Sigmoid colon (tissue), 7 donors: Measurements from ENCODE around the gene ADAM23. TPM values are rescaled to one million over a fixed set of nuclear protein-coding genes. Genes with fewer than 3 reads are reported as not detected.

ENCODE experiments used
- DNase-seq: peaks from one replicate; pipeline ENCODE4 v3.0.0-alpha.2; 2019
- H3K27ac ChIP-seq, 4 donors: fragments of 200-600 bp; sonication (generic); one replicate each; pipeline ENCODE4 v1.5.1; 2016 to 2019; ENCODE audit warnings: mild to moderate bottlenecking in 1 of 4
- H3K27me3 ChIP-seq, 3 donors: fragments of 200-600 bp; sonication (generic); one replicate each; pipeline ENCODE4 v1.5.1; 2019; ENCODE audit warnings: mild to moderate bottlenecking in 1 of 3
- H3K36me3 ChIP-seq, 4 donors: fragments of 200-600 bp; sonication (generic); one replicate each; pipeline ENCODE4 v1.5.1; 2016 to 2019
- H3K4me1 ChIP-seq, 4 donors: fragments of 200-600 bp; sonication (generic); one replicate each; pipeline ENCODE4 v1.5.1; 2017 to 2019
- H3K4me3 ChIP-seq, 4 donors: fragments of 200-600 bp; sonication (generic); one replicate each; pipeline ENCODE4 v1.5.1; 2017 to 2019; ENCODE audit warnings: mild to moderate bottlenecking in 2 of 4, moderate library complexity in 1 of 4
- H3K9me3 ChIP-seq, 4 donors: fragments of 200-600 bp in 3 of 4; sonication (generic) in 3 of 4; one replicate each; pipeline versions ENCODE4 v1.5.1 to v1.6.1; 2013 to 2019
- CTCF ChIP-seq, 4 experiments: fragments of 450-650 bp in 3 of 4; fragments of 200-600 bp in 1 of 4; IDR thresholded peaks; one replicate each; pipeline ENCODE4 v1.5.1; 2016 to 2019; ENCODE audit warnings: antibody characterized with exemption in 4 of 4, mild to moderate bottlenecking in 3 of 4, moderate library complexity in 2 of 4
- EP300 ChIP-seq, 4 donors: sonication (generic); formaldehyde crosslinking; IDR thresholded peaks; one replicate each; pipeline ENCODE4 v1.6.1; 2017; ENCODE audit warnings: antibody characterized with exemption in 4 of 4
- POLR2A ChIP-seq, 2 donors: fragments of 450-650 bp; IDR thresholded peaks; one replicate each; pipeline ENCODE4 v1.6.1; 2016; ENCODE audit warnings: antibody characterized with exemption in 2 of 2, mild to moderate bottlenecking in 2 of 2, moderate library complexity in 2 of 2
- POLR2AphosphoS5 ChIP-seq, 4 donors: sonication (generic); formaldehyde crosslinking; IDR thresholded peaks; one replicate each; pipeline ENCODE4 v1.6.1; 2017; ENCODE audit warnings: antibody characterized with exemption in 4 of 4
- WGBS, 2 donors: extraction: QIAGEN DNeasy Blood & Tissue Kit; methylation state at CpG; one replicate each; pipeline ENCODE4 v1.1.7; 2013; 5-methylcytosine and 5-hydroxymethylcytosine counted together
- intact Hi-C: fragments of 100-400 bp; cut with DNase I; formaldehyde crosslinking; loops from one replicate; pipeline ENCODE4 v1.15.1; 2023
- polyA plus RNA-seq, 3 donors: library from polyadenylated mRNA; stranded (reverse); fragments of 200-250 nt; gene quantifications; one replicate each; pipeline ENCODE4 v1.2.3, GENCODE V29; 2013
- total RNA-seq, 4 donors: library from RNA; depleted of rRNA; stranded (reverse); fragments of >200 nt; gene quantifications; one replicate each; pipeline ENCODE4 v1.1.0, GENCODE V29; 2016
- donor health status: healthy with polysubstance abuse.
- donor health status: Bipolar disorder and iron deficiency.
- donor health status: healthy.

ADAM23 gene
- total and polyA plus RNA-seq, 7 donors: under 0.01 to 2.9 (median 1.6) TPM

GRCh38 chr2:206432193-206433082 is 10.9 kb upstream of the ADAM23 start:
- Histone ChIP-seq H3K36me3 (no peaks in the 10 kb centered on the region), H3K9me3 (no peaks in the 10 kb centered on the region), H3K27me3 (no peaks in the 10 kb centered on the region), H3K27ac (no peak overlapping the region), H3K4me1 (no peaks in the 10 kb centered on the region), H3K4me3 (no peak overlapping the region)
- intact Hi-C loops: no loop called here
- WGBS, 2 donors: 63 to 73% methylated on average over 6 of the region's 6 CpGs
- TF ChIP-seq POLR2AphosphoS5 (IDR thresholded peaks at IDR 0.05) (no peak), CTCF (IDR thresholded peaks at IDR 0.05) (no peak), POLR2A (IDR thresholded peaks at IDR 0.05) (no peak), EP300 (IDR thresholded peaks at IDR 0.05) (no peak)
- no peak for DNase-seq

DNA sequence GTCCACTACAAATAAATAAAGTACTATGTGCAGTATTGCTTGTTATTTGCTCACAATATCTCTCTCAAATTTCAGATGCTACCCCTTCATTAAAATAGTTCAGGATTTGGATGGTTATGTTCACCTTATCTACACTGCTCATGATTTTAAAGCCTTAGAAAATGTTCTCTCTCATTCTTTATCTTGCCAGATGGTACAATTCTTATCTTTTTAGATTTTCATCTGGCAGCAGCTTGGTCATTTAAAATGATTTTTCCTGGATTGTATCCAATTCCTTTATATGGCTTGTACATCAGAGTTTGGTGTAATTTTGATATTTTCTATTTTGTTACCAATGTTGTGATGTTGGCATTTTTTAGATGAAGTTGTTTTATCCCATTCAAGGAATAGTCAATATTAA is 10.1 kb upstream of the ADAM23 start:
- Histone ChIP-seq H3K36me3 (no peaks in the 10 kb centered on the region), H3K4me1 (no peaks in the 10 kb centered on the region), H3K27ac (no peak overlapping the region), H3K27me3 (peaks cover 0 to 7% (median 0%) of the 10 kb centered on the region in 3 donors), H3K9me3 (no peaks in the 10 kb centered on the region), H3K4me3 (no peak overlapping the region)
- DNase-seq: no peak
- intact Hi-C loops: no loop called here
- TF ChIP-seq CTCF (IDR thresholded peaks at IDR 0.05) (no peak), POLR2A (IDR thresholded peaks at IDR 0.05) (no peak), POLR2AphosphoS5 (IDR thresholded peaks at IDR 0.05) (no peak), EP300 (IDR thresholded peaks at IDR 0.05) (no peak)

DNA sequence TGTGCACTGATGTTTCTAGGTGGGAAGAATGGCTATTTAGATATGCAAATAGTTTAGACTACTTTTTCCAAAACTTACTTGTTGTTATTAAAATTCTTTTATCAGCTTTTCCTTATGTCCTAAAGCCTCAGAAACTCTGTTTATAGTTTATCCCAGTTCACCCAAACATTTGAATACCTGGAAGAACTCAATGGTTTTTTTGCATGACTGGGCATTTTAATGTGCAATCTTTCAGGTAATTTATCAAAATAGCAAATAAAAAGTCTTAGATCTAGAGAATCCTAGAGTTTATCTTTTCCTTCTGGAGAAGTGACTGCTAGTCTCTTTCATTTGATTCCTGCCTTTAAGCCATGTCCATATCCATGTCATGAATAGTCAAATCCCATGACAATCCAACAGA is 9.6 kb upstream of the ADAM23 start:
- H3K9me3 ChIP-seq: no peaks in the 10 kb centered on the region
- no peak overlapping the region for H3K27ac ChIP-seq
- DNase-seq: no peak
- TF ChIP-seq CTCF (IDR thresholded peaks at IDR 0.05) (no peak), POLR2A (IDR thresholded peaks at IDR 0.05) (no peak), POLR2AphosphoS5 (IDR thresholded peaks at IDR 0.05) (no peak), EP300 (IDR thresholded peaks at IDR 0.05) (no peak)
- H3K4me1 ChIP-seq: no peaks in the 10 kb centered on the region
- no peaks in the 10 kb centered on the region for H3K36me3 ChIP-seq
- H3K27me3 ChIP-seq: peaks cover 0 to 11% (median 0%) of the 10 kb centered on the region in 3 donors
- H3K4me3 ChIP-seq: no peak overlapping the region
- intact Hi-C loops: no loop called here

- TF ChIP-seq EP300 (IDR thresholded peaks at IDR 0.05): no peak
- TF ChIP-seq POLR2A (IDR thresholded peaks at IDR 0.05): no peak
- no peak for TF ChIP-seq POLR2AphosphoS5 (IDR thresholded peaks at IDR 0.05)
- no peak for TF ChIP-seq CTCF (IDR thresholded peaks at IDR 0.05)
- Histone ChIP-seq H3K9me3 (no peaks in the 10 kb centered on the region), H3K27ac (no peak overlapping the region), H3K27me3 (peaks cover 0 to 25% (median 6%) of the 10 kb centered on the region in 3 donors), H3K4me3 (no peak overlapping the region), H3K36me3 (no peaks in the 10 kb centered on the region), H3K4me1 (no peaks in the 10 kb centered on the region)
- no peak for DNase-seq
- WGBS, 2 donors: 35 to 55% methylated on average over 3 of the region's 3 CpGs
- intact Hi-C loops: no loop called here
Observed at GRCh38 chr2:206435742-206436141, 7.6 kb upstream of the ADAM23 start.
